Measurements from ENCODE around the gene GPR141. TPM values are rescaled to one million over a fixed set of nuclear protein-coding genes. Genes with fewer than 3 reads are reported as not detected.

GPR141 gene
- total and polyA plus RNA-seq, 2 of the 13 experiments (the other 11 are each of a cell fraction or from before 2014, with no cell fraction given): not detected

DNA sequence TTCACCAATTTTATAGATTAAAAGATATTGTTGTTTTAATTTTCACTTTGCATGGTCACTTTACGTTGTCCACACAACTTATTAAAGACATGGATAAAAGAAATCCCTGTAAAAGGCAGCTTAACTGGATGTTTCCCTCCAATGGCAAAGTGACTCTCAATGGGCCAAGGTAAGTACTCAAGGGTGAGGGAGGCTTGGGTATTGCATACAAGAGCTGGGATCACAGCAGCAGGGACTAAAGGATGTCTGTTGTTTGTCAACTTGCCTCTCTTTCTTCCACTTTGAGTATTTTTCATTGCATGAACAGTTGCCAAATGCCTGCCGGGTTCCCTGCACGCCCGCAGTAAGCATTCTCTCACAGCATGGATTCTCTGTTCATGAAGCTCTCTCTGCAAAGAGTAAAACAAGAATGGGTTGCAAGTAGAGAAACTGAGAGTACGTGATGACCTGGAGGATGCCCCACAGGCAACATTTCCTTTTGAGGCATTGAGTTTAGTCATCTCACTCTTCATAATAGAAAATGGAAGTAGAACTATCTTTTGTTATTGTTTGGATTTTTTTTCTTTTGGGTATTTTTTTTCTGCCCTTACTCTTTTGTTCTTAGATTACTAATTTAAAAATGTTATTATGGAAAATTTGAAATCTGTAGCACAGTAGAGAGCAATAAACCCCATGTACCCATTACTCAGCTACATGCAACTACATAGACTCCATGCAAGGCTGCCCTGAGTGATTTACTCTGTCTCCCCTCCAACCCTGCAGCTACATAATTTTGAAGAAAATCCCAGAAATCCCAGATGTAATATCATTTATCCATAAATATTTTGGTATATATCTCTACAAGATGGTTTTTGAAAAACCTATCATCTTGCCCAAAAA is 26.3 kb downstream of the GPR141 start (continued):
- no peak for TF ChIP-seq SKI (IDR thresholded peaks at IDR 0.05; ENCODE audit: partially characterized antibody)
- TF ChIP-seq, protein P1, sequence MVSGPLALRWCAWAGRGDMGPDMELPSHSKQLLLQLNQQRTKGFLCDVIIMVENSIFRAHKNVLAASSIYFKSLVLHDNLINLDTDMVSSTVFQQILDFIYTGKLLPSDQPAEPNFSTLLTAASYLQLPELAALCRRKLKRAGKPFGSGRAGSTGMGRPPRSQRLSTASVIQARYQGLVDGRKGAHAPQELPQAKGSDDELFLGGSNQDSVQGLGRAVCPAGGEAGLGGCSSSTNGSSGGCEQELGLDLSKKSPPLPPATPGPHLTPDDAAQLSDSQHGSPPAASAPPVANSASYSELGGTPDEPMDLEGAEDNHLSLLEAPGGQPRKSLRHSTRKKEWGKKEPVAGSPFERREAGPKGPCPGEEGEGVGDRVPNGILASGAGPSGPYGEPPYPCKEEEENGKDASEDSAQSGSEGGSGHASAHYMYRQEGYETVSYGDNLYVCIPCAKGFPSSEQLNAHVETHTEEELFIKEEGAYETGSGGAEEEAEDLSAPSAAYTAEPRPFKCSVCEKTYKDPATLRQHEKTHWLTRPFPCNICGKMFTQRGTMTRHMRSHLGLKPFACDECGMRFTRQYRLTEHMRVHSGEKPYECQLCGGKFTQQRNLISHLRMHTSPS (CRISPR knock-in tag; IDR thresholded peaks at IDR 0.05; ENCODE audit: low read depth): no peak
- no peak for TF ChIP-seq RARA (CRISPR knock-in tag; IDR thresholded peaks at IDR 0.05)

DNA sequence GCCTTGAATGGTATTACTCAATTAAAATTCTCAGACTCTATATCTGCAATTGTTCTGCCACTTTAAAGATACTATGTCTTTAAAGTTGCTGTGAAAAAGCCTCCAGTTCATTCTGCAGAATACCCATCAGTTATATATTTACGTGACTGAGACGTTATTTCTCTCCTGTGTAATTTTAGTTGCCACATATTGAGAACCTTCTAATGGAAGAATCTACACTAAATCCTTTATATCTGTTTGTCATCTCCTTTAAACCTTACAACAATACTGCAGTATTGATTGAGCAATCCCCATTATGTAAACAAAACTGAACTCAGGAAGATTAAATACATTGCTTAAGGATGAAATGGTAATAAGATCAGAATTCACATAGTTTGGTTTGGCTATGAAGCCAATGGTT is 30.0 kb downstream of the GPR141 start:
- Histone ChIP-seq H3K9ac (ENCODE audit: insufficient read depth, low read depth, low read length) (no peak overlapping the region), H3K4me3 (replicated peaks in 1 of 3; ENCODE audit: insufficient read depth in 1 of 3, low read depth in 2 of 3, low read length in 3 of 3) (no peak overlapping the region), H3K4me2 (ENCODE audit: low read depth, low read length) (no peak overlapping the region), H3K4me1 (ENCODE audit: insufficient read depth, low read length) (no peaks in the 10 kb centered on the region), H3K27me3 (ENCODE audit: control insufficient read depth in 1 of 2, insufficient read depth in 2 of 2, low read length in 2 of 2) (no peaks in the 10 kb centered on the region), H3K9me3 (ENCODE audit: low read length) (no peaks in the 10 kb centered on the region), H4K20me1 (ENCODE audit: insufficient read depth, low read length) (no peaks in the 10 kb centered on the region), H3K79me2 (ENCODE audit: insufficient read depth, low read length) (no peaks in the 10 kb centered on the region), H3K27ac (ENCODE audit: extremely low read length, insufficient read depth, low read length) (no peak overlapping the region), H2AFZ (ENCODE audit: low read length) (no peak overlapping the region), H3K36me3 (replicated peaks in 1 of 2; ENCODE audit: control insufficient read depth in 1 of 2, insufficient read depth in 2 of 2, low read length in 2 of 2) (no peaks in the 10 kb centered on the region)
- no peak for ATAC-seq
- no peak for DNase-seq (ENCODE audit: low spot score)
- intact Hi-C loops (cut with micrococcal nuclease; ENCODE audit: unreplicated experiment): no loop called here
- WGBS (ENCODE audit: low lambda C conversion rate): 2% methylated on average over 2 of the region's 2 CpGs
- ChIA-PET POLR2A (no interaction called here), CTCF (ENCODE audit: low intra/inter-chr PET ratio, low total read pairs) (no interaction called here)
- BruUV-seq (replicated peaks): no TSS peak
- FAIRE-seq: no peak
- in situ Hi-C loops (cut with HindIII; ENCODE audit: extremely low pct_ligation_motif_present, low pct_unique_long_range_greater_than_20kb): no loop called here
- TF ChIP-seq ZNF337 (CRISPR knock-in tag; IDR thresholded peaks at IDR 0.05; ENCODE audit: borderline replicate concordance, low read depth) (no peak), SMAD9 (CRISPR knock-in tag; IDR thresholded peaks at IDR 0.05) (no peak), FOSL2 (CRISPR knock-in tag; IDR thresholded peaks at IDR 0.05) (no peak), ZNF326 (CRISPR knock-in tag; IDR thresholded peaks at IDR 0.05; ENCODE audit: borderline replicate concordance) (no peak), SP4 (CRISPR knock-in tag; IDR thresholded peaks at IDR 0.05) (no peak), ZNF101 (CRISPR knock-in tag; IDR thresholded peaks at IDR 0.05; ENCODE audit: borderline replicate concordance, low read depth) (no peak), AKAP8 (CRISPR knock-in tag; IDR thresholded peaks at IDR 0.05) (no peak), ZBTB7A (CRISPR knock-in tag; IDR thresholded peaks at IDR 0.05) (no peak), ZNF776 (CRISPR knock-in tag; IDR thresholded peaks at IDR 0.05) (no peak), CC2D1A (CRISPR knock-in tag; IDR thresholded peaks at IDR 0.05) (no peak), ZNF558 (CRISPR knock-in tag; IDR thresholded peaks at IDR 0.05; ENCODE audit: borderline replicate concordance) (no peak), POLR2AphosphoS5 (IDR thresholded peaks at IDR 0.05; ENCODE audit: low read depth, low read length) (no peak), MTA1 (CRISPR knock-in tag; IDR thresholded peaks at IDR 0.05; ENCODE audit: borderline replicate concordance) (no peak), ZFP90 (CRISPR knock-in tag; IDR thresholded peaks at IDR 0.05; ENCODE audit: borderline replicate concordance) (no peak), ZNF567 (CRISPR knock-in tag; IDR thresholded peaks at IDR 0.05; ENCODE audit: borderline replicate concordance) (no peak)
- TF ChIP-seq, protein P2, sequence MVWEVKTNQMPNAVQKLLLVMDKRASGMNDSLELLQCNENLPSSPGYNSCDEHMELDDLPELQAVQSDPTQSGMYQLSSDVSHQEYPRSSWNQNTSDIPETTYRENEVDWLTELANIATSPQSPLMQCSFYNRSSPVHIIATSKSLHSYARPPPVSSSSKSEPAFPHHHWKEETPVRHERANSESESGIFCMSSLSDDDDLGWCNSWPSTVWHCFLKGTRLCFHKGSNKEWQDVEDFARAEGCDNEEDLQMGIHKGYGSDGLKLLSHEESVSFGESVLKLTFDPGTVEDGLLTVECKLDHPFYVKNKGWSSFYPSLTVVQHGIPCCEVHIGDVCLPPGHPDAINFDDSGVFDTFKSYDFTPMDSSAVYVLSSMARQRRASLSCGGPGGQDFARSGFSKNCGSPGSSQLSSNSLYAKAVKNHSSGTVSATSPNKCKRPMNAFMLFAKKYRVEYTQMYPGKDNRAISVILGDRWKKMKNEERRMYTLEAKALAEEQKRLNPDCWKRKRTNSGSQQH (CRISPR knock-in tag; IDR thresholded peaks at IDR 0.05; ENCODE audit: low read depth): no peak
- TF ChIP-seq, protein P3, sequence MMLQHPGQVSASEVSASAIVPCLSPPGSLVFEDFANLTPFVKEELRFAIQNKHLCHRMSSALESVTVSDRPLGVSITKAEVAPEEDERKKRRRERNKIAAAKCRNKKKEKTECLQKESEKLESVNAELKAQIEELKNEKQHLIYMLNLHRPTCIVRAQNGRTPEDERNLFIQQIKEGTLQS (CRISPR knock-in tag; IDR thresholded peaks at IDR 0.05): no peak
